Activated CD8-positive, alpha-beta memory T cell treated with anti-CD3 and anti-CD28 coated beads for 1 hour (primary cell): ENCODE data around the gene OR56A3.
"Not testable (repeated sequence)": the region's sequence is repeated elsewhere in the genome, so short reads cannot be mapped to it uniquely, and the experiment has no call there.

Experiments used
- DNase-seq, 2 donors: peaks; one replicate each; pipeline ENCODE4 v3.0.0-alpha.2; 2020; ENCODE audit warnings: low read depth in 1 of 2; ENCODE audit errors: extremely low read depth in 1 of 2

Gene OR56A3

GRCh38 chr11:5941951-5942350 is at the start of gene OR56A3:
OR56A3 (plus strand) TSS chr11:5942251; CDS start chr11:5947347, 5,096 bp downstream.
- DNase-seq: no peak

- DNase-seq: no peak
Measured at GRCh38 chr11:5892908-5893307, 49.1 kb upstream of the OR56A3 start, which contains the start of gene OR52E5. OR52E5 (plus strand) TSS chr11:5893208; CDS start chr11:5900777, 7,569 bp downstream.

GRCh38 chr11:5899534-5899933 is 42.5 kb upstream of the OR56A3 start:
- no peak for DNase-seq

GRCh38 chr11:5910540-5910939 is 31.5 kb upstream of the OR56A3 start:
- no peak for DNase-seq

GRCh38 chr11:5922749-5923426 is 19.2 kb upstream of the OR56A3 start:
- no peak for DNase-seq

- DNase-seq: no peak
Measured at GRCh38 chr11:5923427-5923776, 18.6 kb upstream of the OR56A3 start.

- DNase-seq: no peak
Measured at GRCh38 chr11:5923794-5924193, 18.3 kb upstream of the OR56A3 start.

- DNase-seq: no peak
Measured at GRCh38 chr11:5928271-5928670, 13.8 kb upstream of the OR56A3 start.

- no peak for DNase-seq
Measured at GRCh38 chr11:5928811-5929210, 13.2 kb upstream of the OR56A3 start.

GRCh38 chr11:5929571-5930368 is 12.3 kb upstream of the OR56A3 start:
- no peak for DNase-seq

GRCh38 chr11:5930614-5931013 is 11.4 kb upstream of the OR56A3 start:
- DNase-seq: no peak

GRCh38 chr11:5931061-5931460 is 11.0 kb upstream of the OR56A3 start:
- no peak for DNase-seq

- DNase-seq: no peak
Measured at GRCh38 chr11:5932671-5933070, 9.4 kb upstream of the OR56A3 start.

- no peak for DNase-seq
Measured at GRCh38 chr11:5933116-5933515, 8.9 kb upstream of the OR56A3 start.

GRCh38 chr11:5937868-5938602 is 4.0 kb upstream of the OR56A3 start:
- no peak for DNase-seq

GRCh38 chr11:5938603-5938965 is 3.5 kb upstream of the OR56A3 start:
- no peak for DNase-seq

- DNase-seq: no peak
Measured at GRCh38 chr11:5940748-5941147, 1.3 kb upstream of the OR56A3 start.

GRCh38 chr11:5955586-5955985 is 13.5 kb downstream of the OR56A3 start:
- DNase-seq: no peak

- not testable (repeated sequence) for DNase-seq
Measured at GRCh38 chr11:5960704-5961320, 18.8 kb downstream of the OR56A3 start.

- no peak for DNase-seq
Measured at GRCh38 chr11:5966958-5967357, 24.9 kb downstream of the OR56A3 start.

- DNase-seq: no peak
Measured at GRCh38 chr11:5967708-5968107, 25.7 kb downstream of the OR56A3 start.
